DMS153 (cell line): ENCODE results near the gene DSG1.
"Not testable (repeated sequence)": the region's sequence is repeated elsewhere in the genome, so short reads cannot be mapped to it uniquely, and the experiment has no call there.

Source experiments
- DNase-seq: peaks from one replicate; lab custom pipeline; 2025; lab: John Stamatoyannopoulos, UW

Gene DSG1

DNA sequence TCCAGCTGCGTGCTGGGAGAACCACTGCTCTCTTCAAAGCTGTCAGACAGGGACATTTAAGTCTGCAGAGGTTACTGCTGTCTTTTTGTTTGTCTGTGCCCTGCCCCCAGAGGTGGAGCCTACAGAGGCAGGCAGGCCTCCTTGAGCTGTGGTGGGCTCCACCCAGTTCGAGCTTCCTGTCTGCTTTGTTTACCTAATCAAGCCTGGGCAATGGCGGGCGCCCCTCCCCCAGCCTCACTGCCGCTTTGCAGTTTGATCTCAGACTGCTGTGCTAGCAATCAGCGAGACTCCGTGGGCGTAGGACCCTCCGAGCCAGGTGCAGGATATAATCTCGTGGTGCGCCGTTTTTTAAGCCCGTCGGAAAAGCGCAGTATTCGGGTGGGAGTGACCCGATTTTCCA, 35.4 kb downstream of the DSG1 start:
- DNase-seq: not testable (repeated sequence)

GRCh38 chr18:31354990-31355389, 37.0 kb downstream of the DSG1 start:
- DNase-seq: no peak

DNA sequence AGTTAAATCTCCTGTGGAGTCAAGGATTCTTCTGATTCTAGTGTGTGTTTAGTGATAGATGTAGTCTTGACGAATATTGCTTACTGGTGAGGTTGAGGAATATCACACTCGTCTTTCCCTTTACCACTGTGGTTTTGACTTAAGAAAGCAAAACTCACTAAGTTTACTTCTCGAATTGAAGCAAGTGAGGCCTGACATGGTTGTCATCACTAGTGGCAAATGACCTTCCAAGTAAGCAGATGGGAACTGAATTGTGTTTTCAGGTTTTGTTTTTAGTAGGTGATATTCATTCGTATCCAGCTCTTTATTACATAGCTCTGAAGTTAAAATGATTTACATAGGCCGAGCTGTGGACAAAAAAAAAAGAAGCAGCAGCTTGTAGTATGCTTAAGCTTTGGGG, 38.1 kb downstream of the DSG1 start:
- DNase-seq: no peak

DNA sequence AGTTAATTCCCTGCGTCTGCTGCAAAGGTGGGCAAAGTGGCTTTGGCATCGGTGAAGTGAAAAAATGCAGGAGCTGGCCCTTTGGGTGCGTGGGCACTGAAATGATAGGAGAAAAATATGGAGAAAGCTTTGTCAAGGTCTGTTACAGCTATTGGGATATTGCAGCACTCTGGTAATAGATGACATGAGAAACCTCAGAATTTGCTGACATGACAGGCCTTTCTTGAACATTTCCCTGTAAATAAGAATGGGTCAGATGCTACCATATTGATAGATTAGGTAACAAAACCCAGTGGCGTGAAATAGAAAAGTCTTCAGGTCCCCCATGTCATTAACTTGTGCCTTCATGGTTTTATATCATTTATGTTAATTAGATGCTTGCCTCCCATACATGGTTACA, 46.2 kb downstream of the DSG1 start:
- DNase-seq: no peak

GRCh38 chr18:31369478-31369877, 51.5 kb downstream of the DSG1 start:
- no peak for DNase-seq

DNA sequence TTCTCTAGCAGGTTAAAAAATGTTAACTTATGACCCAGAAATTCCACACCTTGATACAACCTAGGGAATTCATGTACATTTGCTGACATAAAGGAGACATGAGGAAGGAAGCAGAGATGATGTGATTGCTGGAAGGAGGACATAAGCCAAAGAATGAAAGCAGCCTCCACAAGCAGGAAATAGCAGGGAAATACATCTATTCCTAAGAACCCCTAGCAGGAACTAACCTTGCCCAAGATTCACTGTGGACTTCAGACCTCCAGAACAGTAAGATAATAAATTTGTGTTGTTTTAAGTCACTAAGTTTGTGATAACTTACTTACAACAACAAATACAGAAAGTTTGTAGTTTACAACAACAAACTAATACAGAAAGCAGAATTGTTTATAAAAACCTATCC, 54.0 kb downstream of the DSG1 start:
- no peak for DNase-seq

GRCh38 chr18:31373641-31374040, 55.7 kb downstream of the DSG1 start:
- DNase-seq: no peak

GRCh38 chr18:31376477-31376876, 58.5 kb downstream of the DSG1 start, which contains the start of gene DSG4:
DSG4 (plus strand) TSS chr18:31376777; CDS start chr18:31376912, 135 bp downstream.
- no peak for DNase-seq

- DNase-seq: no peak
Measured at GRCh38 chr18:31380912-31381311, 63.0 kb downstream of the DSG1 start.

GRCh38 chr18:31382107-31382506, 64.1 kb downstream of the DSG1 start:
- no peak for DNase-seq

GRCh38 chr18:31386741-31387140, 68.8 kb downstream of the DSG1 start:
- DNase-seq: no peak

- no peak for DNase-seq
Measured at GRCh38 chr18:31393286-31393685, 75.3 kb downstream of the DSG1 start.

DNA sequence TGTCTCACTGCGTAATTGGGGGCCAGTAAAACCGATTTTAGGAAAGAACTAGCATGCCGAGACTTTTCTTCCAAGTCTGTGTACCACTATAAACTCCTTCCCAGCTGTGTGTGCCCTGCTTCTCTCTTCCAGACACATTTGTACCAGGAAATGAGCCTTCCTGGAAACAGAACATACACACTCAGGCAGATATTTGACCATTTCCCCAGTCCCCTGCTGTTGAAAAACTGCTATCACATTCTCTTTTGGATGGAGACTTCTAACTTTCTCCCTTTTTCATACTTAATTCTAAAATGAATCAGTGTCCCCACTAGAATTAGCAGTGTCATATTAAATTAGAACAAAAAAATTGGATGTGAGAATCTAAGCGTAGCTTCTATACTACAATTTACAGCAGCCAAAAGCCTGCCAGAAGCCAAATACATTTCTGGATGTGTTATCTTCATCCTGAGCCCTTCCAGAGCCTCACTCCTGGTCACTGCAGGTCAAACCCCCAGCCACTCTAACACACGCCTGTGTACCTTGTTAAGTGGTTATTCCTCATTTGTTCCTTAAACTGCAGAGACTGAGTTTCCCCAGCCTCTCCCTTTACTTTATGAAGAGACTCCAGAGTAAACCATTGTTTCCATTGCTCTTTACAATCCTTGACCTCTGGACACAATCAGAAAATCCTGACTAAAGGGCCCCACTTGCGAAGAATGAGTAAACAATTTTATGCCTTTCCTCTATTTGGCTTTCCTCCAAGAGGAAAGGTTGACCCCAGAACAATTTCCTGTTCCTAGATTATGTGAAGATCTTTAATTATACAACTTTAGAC, 79.0 kb downstream of the DSG1 start:
- no peak for DNase-seq

DNA sequence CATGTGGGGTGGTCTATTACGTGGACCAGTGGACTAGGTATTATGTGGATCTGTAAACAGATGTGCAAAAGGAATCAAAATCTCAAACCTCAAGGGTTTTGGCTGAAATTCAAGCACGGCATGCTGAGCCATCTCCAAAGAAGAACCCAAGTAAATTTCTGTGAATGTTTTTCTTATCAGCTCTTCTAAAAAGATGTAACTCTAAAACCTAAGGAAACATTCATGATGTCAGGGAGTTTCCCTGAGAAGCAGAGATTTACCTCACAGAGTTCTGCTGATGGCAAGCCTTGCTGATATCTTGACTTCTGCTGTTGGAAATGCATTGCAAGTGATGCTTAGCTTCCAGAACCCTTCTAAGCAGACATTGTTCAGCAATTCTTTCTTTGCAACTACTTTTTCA, 80.2 kb downstream of the DSG1 start:
- no peak for DNase-seq

DNA sequence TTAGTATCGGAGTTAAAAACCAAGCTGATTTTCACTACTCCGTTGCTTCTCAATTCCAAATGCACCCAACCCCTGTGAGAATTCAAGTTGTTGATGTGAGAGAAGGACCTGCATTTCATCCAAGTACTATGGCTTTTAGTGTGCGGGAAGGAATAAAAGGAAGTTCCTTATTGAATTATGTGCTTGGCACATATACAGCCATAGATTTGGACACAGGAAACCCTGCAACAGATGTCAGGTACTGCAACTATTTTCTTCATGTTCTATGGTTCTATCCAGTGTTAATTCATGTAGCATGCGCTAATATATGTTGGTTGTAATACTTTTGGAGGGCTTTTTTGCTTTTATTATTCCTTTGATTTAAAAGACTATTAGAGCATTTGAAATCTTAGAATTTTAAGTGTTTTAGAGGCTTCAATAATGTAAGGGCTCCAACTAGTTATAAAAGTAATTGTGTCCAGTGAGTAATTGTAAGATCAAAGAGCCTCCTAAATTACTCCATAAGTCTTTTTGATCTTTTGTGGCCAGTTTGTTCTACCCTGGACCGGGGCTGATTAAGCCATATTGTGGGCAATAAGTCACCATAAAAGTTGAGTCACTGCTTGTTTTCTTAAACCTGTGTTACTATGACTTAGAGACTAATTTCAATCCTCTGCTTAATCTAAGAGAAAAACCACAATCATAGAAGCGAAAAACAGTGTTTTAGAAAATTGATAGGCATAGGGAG, 81.5 kb downstream of the DSG1 start:
- DNase-seq: no peak

DNA sequence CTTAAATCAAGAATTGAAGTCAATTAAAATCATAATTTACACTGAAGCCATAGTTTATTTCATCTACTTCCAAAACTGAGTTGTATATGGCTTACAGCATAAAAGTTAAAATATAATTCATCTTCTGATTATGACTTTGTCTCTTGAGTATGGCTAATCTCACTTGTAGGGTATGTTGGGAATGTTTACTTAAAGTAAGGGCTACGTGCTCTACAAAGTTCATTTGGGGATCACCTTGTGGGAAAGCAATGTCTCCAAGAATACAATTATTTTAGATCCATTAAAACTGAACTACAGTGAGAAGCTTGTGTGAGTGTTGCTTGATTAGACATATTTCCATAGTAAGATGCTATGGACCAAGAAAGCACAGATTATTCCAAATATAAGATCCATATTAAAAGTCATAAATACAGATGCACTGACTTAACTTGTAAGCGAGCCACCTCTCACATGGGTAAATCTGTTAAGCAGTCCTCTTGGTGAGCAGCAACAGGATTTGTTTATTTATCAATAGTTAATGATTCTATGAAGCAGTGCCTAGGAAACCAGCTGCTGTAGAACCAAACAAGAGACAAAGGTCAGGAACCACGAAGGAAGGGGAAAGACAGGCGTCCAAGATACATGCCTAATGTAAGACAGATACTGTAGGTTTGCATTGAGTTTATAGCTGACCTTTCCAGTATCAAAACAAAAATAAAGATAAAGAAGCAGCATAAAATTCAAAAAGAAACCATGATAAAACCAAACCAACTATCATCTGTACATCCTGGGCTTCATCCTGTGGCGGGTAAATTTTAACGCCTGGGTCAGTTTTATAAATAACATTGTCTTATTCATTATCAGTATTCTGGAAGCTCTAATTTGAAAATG, 83.4 kb downstream of the DSG1 start:
- DNase-seq: no peak

DNA sequence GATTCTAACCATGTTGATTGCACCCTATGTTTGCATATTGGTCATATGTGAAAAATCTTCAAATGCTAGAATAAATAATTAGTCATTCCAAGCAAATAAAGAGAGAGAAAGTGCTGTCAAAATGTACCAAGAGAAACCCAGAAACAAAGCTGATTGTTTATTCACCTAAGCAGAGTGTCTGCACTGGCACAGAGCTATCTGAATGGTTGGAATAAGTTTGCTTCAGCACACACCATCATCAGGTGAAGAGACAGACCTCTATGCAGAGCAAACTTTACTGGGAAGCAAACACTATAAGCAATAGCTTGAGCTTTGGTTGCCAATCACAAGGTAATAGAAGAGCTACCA, 84.0 kb downstream of the DSG1 start:
- no peak for DNase-seq

- DNase-seq: no peak
Measured at GRCh38 chr18:31403409-31403808, 85.4 kb downstream of the DSG1 start.
